ENCODE data around the gene BBS2. TPM values are rescaled to one million over a fixed set of nuclear protein-coding genes. Genes with fewer than 3 reads are reported as not detected.

Gene BBS2
- total RNA-seq, 2 donors from 2014 or later, result 34.2 to 36.2 TPM

DNA sequence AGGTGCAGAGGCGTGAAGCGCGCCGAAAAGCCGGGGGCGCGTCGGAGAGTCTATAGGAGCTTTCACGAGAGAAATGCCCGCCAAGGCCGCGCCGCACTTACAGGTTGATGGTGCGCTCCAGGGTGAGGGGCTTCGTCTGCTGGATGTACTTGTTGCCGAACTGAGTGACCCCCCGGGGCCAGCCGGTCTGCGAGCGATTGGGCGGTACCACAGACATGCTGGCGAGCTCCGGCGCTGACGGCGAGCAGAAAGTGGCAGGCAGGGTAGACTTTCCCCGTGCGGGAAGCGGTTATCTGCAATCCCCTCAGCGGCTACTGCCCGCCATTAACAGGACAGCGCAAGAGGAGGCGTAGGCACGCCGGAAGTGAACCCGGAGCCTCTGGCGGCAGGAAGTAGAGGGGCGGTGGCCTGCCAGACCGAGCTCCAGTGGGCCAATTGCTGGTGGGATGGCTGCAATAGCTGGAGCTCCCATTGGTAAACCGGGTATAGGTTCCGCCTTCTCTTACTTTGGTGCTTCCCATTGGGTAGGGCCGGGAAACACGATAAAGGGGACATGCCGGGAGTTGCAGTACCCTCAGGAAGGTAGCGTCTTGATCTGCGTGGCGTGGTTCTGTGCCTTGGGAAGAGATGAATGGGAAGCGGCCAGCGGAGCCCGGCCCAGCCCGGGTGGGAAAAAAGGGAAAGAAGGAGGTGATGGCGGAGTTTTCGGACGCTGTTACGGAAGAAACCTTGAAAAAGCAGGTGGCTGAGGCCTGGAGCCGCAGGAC is 68.7 kb downstream of the BBS2 start, which contains the start of the genes NUDT21 and OGFOD1:
Gene NUDT21 (minus strand): TSS at position 347 of the 767 bp plus-strand sequence. CDS start 130 bp downstream, at position 217.
Gene OGFOD1 (plus strand): TSS at position 569 of the 767 bp plus-strand sequence. CDS start 59 bp downstream, at position 628.
- DNase-seq (peak; percentile 90 to 96), ATAC-seq (peak; percentile 96)
- intact Hi-C loops (cut with DNase I, micrococcal nuclease), result no loop called here

DNA sequence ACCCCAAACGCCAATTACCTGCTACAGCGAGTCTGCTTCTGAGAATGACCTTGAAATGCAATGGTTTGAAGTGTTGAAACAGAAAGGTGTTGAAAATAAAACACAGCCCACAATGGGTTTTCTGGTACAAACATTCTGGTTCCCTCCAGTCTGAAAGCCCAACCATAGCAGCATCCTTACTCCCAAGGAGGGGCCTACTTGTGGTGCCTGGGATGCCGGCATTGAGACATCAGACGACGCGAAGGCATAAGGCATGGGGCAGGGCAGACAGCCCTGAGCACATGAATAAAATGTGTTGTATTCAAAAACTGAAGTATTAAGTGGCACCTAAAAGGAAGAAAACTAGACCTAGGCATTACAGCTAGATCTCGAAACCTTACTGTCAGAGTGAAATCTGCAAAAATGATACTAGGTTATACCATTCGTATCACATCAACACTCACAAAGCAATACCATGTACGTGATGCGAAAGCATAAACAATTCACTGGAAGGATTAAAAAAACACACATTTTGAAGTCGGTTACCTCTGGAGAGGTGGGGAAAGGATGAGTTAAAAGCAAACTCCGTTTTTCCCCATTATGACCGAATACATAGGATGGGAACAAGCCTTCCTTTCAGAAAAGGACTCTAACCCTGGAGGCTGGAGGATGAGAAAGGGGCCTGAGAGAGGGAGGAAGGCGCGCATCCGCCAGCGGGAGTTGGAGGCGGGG is 69.4 kb downstream of the BBS2 start:
- peak; percentile 30 for ATAC-seq

DNA sequence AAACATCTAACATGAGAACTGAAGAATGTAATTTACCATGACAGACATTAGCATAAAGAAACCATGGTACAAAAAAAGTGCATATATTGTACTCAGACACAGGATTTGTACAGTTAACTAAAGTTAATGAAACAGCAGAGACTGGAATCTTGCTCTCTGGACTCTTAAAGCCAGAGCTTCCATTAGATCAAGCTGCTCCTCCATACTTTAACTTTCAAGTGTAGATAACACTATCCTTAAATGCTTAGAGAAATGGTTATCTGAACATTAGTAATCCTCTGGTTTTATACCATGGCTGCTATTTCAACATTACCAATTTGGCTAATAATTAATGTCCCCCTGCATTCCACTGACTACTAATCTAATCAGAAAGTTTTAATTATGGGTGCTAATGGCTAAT is 71.8 kb downstream of the BBS2 start:
- ATAC-seq, result no peak
- DNase-seq, result no peak
- intact Hi-C loops (cut with DNase I, micrococcal nuclease), result no loop called here

More for the DNA sequence above, 69.4 kb downstream of the BBS2 start:
- intact Hi-C loops (cut with DNase I, micrococcal nuclease), result no loop called here
- DNase-seq, result no peak

DNA sequence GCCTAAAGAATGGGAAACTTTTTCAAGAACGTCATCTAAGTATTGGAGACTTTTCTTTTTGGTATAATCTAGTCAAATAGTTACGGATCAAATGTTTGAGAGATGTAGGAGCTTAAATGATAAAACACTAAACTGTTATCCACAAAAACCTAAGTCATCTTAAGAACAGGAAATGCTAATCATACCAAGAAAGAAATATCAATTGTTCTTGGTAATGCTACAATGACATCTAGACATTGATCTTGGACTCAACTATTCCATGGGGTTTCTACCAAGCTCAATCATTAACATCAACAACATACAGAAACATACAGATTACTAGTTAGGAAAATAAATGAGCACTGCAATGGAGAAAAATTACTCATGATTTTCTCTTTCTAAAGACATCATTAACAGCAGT is 72.5 kb downstream of the BBS2 start:
- DNase-seq (no peak), ATAC-seq (no peak)
- intact Hi-C loops (cut with DNase I, micrococcal nuclease), result no loop called here

DNA sequence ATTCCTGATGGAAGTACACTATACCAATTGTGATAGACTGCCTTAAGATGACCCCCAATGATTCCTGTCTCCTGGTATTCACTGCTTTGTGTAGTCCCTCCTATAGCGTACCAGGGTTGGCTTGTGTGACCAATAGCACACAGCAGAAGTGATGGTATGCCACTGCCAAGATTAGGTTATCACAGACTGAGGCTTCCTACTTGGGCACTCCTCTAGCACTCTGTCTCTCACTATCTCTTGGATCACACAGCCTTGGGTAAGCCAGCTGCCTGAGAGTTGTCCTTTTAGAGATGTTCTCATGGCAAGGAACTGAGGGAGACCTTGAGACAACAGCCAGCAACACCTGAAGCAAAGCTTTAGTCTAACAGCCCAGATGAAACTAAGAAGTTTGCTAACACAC is 81.8 kb downstream of the BBS2 start:
- DNase-seq (no peak), ATAC-seq (no peak)
- intact Hi-C loops (cut with DNase I, micrococcal nuclease), result no loop called here

DNA sequence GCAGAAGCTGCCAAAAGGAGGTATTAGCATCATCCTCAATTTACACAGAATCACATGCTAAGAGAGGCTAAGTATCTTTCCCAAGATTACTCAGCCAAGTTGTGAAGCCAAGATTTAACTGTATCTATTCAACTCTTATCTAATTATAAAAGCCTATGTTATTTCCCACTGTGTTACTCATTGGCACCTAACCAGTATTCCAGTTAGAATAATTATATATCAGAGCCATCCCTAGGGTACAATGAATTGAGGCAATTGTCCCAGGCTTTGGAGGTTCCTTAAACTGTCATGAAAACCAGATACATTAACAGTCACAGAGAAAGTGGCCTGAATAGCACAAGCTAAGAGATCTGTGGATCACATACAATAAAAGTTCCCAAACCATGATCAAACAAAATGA is 83.6 kb downstream of the BBS2 start:
- intact Hi-C loops (cut with DNase I, micrococcal nuclease), result no loop called here
- DNase-seq (no peak), ATAC-seq (no peak)

Other genes with a start within 250 kb of the BBS2 start
- 100 to 1,000 TPM in 1 of 2 donors, 10 to 100 TPM in 1; 87.2 to 111 TPM for gene AMFR, start 94.5 kb downstream of the BBS2 start, total RNA-seq
- gene NUDT21, start 68.7 kb downstream of the BBS2 start, total RNA-seq, result 10 to 100 TPM; 68.5 to 77.9 TPM
- gene OGFOD1, start 68.5 kb downstream of the BBS2 start, total RNA-seq, result 10 to 100 TPM; 15.9 to 16.5 TPM
- not detected for gene MT4, start 45.0 kb upstream of the BBS2 start, total RNA-seq
- gene MT3, start 69.5 kb upstream of the BBS2 start, total RNA-seq, result 1 to 10 TPM; 1.5 to 1.8 TPM
- gene MT2A, start 88.6 kb upstream of the BBS2 start, total RNA-seq, result 100 to 1,000 TPM in 1 of 2 donors, 10 to 100 TPM in 1; 78.4 to 287 TPM
- 100 to 1,000 TPM in 1 of 2 donors, 10 to 100 TPM in 1; 64.7 to 240 TPM for gene MT1E, start 105.8 kb upstream of the BBS2 start, total RNA-seq
- 10 to 100 TPM in 1 of 2 donors, 1 to 10 TPM in 1; 5.1 to 60.6 TPM for gene MT1M, start 112.6 kb upstream of the BBS2 start, total RNA-seq
- gene MT1A, start 118.6 kb upstream of the BBS2 start, total RNA-seq, result 1 to 10 TPM; 4.7 to 5.1 TPM
- gene MT1B, start 131.9 kb upstream of the BBS2 start, total RNA-seq, result not detected
- 10 to 100 TPM in 1 of 2 donors, 1 to 10 TPM in 1; 9.0 to 71.2 TPM for gene MT1F, start 137.9 kb upstream of the BBS2 start, total RNA-seq
- 100 to 1,000 TPM in 1 of 2 donors, 10 to 100 TPM in 1; 22.4 to 484 TPM for gene MT1G, start 148.0 kb upstream of the BBS2 start, total RNA-seq
- gene MT1H, start 149.8 kb upstream of the BBS2 start, total RNA-seq, result 10 to 100 TPM in 1 of 2 donors, 1 to 10 TPM in 1; 3.3 to 80.9 TPM
- 10 to 100 TPM; 29.5 to 63.4 TPM for gene MT1X, start 162.4 kb upstream of the BBS2 start, total RNA-seq
- 10 to 100 TPM; 34.1 to 52.7 TPM for gene NUP93, start 210.1 kb upstream of the BBS2 start, total RNA-seq

All from left colon (tissue), 2 donors.